ENCODE results near the gene AATK.

Gene AATK

DNA sequence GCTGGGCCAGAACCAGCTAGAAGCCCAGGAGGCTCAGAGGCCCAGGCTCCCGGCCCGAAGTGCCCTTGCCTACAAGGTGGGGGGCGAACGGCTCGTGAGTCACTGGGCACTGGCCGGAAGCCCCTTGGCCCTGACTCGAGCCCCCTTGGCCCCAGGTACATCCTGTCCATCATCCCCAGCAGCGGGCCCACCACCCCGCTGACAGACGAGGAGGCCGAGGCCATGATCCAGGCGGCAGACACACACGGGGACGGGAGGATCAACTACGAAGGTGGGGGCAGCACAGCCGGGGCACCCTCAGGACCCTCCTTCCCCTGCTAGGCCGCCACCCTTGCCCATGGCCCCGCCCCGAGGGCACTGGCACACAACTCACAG is 15.8 kb upstream of the AATK start:
- DNase-seq, result no peak
- no peaks in the 10 kb centered on the region for H3K4me1 ChIP-seq
- no peak for TF ChIP-seq CTCF (IDR thresholded peaks at IDR 0.05; ENCODE audit: low read depth, low read length)
- no peak overlapping the region for H3K4me3 ChIP-seq (ENCODE audit: low read depth, low read length)
- no peaks in the 10 kb centered on the region for H3K36me3 ChIP-seq
- no peaks in the 10 kb centered on the region for H3K27me3 ChIP-seq
- H3K9me3 ChIP-seq, result no peaks in the 10 kb centered on the region

DNA sequence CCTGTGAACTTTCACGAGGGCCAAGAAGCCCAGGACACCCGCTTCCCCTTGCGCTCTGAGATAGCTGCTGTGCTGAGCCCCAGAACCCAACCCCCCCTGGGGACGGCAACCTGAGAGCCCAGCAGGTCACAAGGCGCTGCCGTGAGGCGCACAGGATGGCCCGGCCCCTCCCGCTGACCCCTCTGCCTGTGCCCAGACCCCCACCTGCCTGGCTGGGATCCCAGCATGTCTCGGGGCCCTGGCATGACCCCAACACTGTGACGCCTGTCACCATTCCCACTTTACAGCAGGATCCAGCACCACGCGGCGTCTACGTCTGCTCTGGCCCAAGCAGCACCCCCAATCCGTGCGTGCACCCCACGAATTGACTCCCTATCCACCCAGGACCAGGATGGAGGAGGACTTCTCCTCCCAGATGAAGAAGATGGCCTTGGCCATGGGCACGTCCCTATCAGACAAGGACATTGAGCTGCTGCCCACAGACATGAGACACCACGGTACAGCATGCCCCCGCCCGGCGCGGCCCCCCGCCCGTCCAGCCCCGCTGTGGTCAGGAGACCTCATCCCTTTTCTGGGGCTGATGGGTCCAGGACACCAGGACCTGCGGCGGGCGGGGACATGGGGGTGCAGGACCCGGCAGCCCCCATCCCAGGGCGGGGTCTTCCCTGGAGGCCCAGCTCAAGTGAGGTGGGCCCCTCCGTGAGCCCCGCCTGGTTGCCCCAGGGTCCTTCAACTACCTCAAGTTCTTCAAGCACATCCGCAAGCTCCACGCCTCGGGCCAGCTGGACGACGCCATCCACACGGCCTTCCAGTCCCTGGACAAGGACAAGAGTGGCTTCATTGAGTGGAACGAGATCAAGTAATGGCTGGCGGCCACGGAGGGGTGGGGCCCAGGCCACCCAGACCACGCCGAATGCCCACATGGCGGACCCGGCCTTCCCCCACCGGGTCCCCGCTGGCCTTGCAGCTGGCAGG is 15.1 kb upstream of the AATK start:
- no peak for DNase-seq
- TF ChIP-seq CTCF (IDR thresholded peaks at IDR 0.05; ENCODE audit: low read depth, low read length), result no peak
- H3K4me3 ChIP-seq (ENCODE audit: low read depth, low read length), result no peak overlapping the region
- H3K27me3 ChIP-seq, result no peaks in the 10 kb centered on the region
- H3K9me3 ChIP-seq, result no peaks in the 10 kb centered on the region
- no peaks in the 10 kb centered on the region for H3K4me1 ChIP-seq
- H3K36me3 ChIP-seq, result no peaks in the 10 kb centered on the region

GRCh38 chr17:81179861-81180260 is 13.8 kb upstream of the AATK start:
- H3K4me3 ChIP-seq (ENCODE audit: low read depth, low read length), result no peak overlapping the region

DNA sequence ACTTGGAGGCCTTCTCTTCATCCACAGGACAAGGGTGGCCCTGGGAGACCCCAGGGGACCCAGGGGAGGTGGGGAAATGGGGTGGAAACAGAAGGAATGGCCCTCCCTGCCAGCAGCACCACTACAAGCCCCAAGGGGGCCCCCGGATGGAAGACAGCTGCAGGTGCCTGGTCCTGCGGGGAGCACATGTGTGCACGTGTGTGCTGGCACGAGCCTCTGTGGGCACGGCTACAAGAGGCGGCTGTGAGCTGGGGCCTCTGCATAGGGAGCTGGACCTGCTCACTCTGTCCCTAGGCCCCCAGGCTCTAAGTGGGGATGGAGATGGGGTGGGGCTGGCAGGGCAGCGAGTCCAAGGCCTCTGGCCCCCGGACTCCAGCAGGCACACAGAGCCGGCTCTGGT is 13.2 kb upstream of the AATK start:
- DNase-seq, result no peak
- Histone ChIP-seq H3K27me3 (no peaks in the 10 kb centered on the region), H3K36me3 (no peaks in the 10 kb centered on the region), H3K4me1 (no peaks in the 10 kb centered on the region), H3K4me3 (ENCODE audit: low read depth, low read length) (no peak overlapping the region), H3K9me3 (no peaks in the 10 kb centered on the region)
- TF ChIP-seq CTCF (IDR thresholded peaks at IDR 0.05; ENCODE audit: low read depth, low read length), result no peak

More at GRCh38 chr17:81179861-81180260, 13.8 kb upstream of the AATK start:
- H3K9me3 ChIP-seq, result no peaks in the 10 kb centered on the region
- no peaks in the 10 kb centered on the region for H3K36me3 ChIP-seq
- no peaks in the 10 kb centered on the region for H3K27me3 ChIP-seq
- H3K4me1 ChIP-seq, result no peaks in the 10 kb centered on the region
- no peak for DNase-seq
- no peak for TF ChIP-seq CTCF (IDR thresholded peaks at IDR 0.05; ENCODE audit: low read depth, low read length)

GRCh38 chr17:81178136-81179091 is 12.4 kb upstream of the AATK start:
- no peak for TF ChIP-seq CTCF (IDR thresholded peaks at IDR 0.05; ENCODE audit: low read depth, low read length)
- Histone ChIP-seq H3K27me3 (no peaks in the 10 kb centered on the region), H3K36me3 (no peaks in the 10 kb centered on the region), H3K9me3 (no peaks in the 10 kb centered on the region), H3K4me1 (no peaks in the 10 kb centered on the region; the same call in 1 of the 2 replicates), H3K4me3 (ENCODE audit: low read depth, low read length) (no peak overlapping the region)
- no peak for DNase-seq

Measured in BE2C (cell line).